ENCODE measurements around the gene DOCK4. TPM values are rescaled to one million over a fixed set of nuclear protein-coding genes. Genes with fewer than 3 reads are reported as not detected.
A peak's percentile ranks its signal among the peaks of the same experiment; 100 is the strongest.

The DOCK4 gene
- total RNA-seq (38.9 TPM), polyA plus RNA-seq (ENCODE audit: insufficient read depth, low read depth, low replicate concordance) (3.2 TPM)
- long read RNA-seq, donor 1, result 0 reads
- long read RNA-seq, donor 2, result 0 reads
- long read RNA-seq, donor 3, result 0 reads
- long read RNA-seq, donor 4, result 0 reads
- long read RNA-seq, donor 5, partial matches to known transcripts, result 0 of 1 reads
- long read RNA-seq, donor 5, other reads (novel, unspliced or antisense), result 0 of 1 reads
- long read RNA-seq, donor 6, result 0 reads
- long read RNA-seq, donor 7, partial matches to known transcripts, result 3 of 6 reads
- long read RNA-seq, donor 7, other reads (novel, unspliced or antisense), result 3 of 6 reads
- long read RNA-seq, donor 8, result 0 reads
- long read RNA-seq, donor 9, result 0 reads
- long read RNA-seq, donor 10, result 0 reads

- intact Hi-C loops (cut with DNase I), result no loop called here
These were observed at the start of gene DOCK4, which contains the start of gene ZNF277 for GRCh38 chr7:112206238-112206990. DOCK4 (minus strand) TSS chr7:112206399; CDS start chr7:112206138, 261 bp downstream. ZNF277 (plus strand) TSS chr7:112206695; CDS start chr7:112206717, 22 bp downstream.

DNA sequence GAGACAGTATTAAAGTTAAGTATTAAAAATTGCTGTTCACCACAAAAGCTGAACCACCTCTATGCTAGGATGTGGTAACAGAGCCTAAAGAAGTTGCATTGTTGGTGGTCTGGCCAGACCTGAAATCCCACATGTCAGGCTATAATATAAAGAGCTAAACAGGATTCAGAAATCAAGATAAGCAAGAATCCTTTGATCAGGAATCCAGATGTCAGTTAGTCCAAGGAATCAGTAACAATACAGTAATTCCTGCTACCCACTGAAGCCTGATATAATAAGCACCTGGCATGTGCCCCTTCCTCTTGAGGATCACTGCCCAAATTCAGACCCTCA is 49.2 kb upstream of the DOCK4 start:
- no peak overlapping the region for H3K27ac ChIP-seq (ENCODE audit: low read depth in 2 of 2, low read length in 2 of 2)
- H3K9me3 ChIP-seq (ENCODE audit: control insufficient read depth in 2 of 3, insufficient read depth in 1 of 3, low read length in 3 of 3), result no peaks in the 10 kb centered on the region
- H3K36me3 ChIP-seq (ENCODE audit: control insufficient read depth in 2 of 3, insufficient read depth in 3 of 3, low read length in 3 of 3), result no peaks in the 10 kb centered on the region
- no peaks in the 10 kb centered on the region for H3K27me3 ChIP-seq (ENCODE audit: control insufficient read depth, insufficient read depth, low read length)
- peaks cover 0 to 4% (median 0%) of the 10 kb centered on the region in 3 donors for H3K4me1 ChIP-seq (ENCODE audit: control insufficient read depth in 2 of 3, insufficient read depth in 2 of 3, low read depth in 1 of 3, low read length in 3 of 3)
- intact Hi-C loops (cut with DNase I), result no loop called here
- H3K4me3 ChIP-seq (ENCODE audit: low read length in 3 of 3), result no peak overlapping the region
- TF ChIP-seq CTCF (IDR thresholded peaks at IDR 0.05; ENCODE audit: borderline replicate concordance, extremely low read depth, insufficient read depth), result no peak
- H3K9ac ChIP-seq (ENCODE audit: low read length in 3 of 3), result no peak overlapping the region
- FAIRE-seq (no peak), DNase-seq (peak in 3 of 5 donors; percentile 17 to 50 (median 44))

More at GRCh38 chr7:112206238-112206990, at the start of gene DOCK4, which contains the start of gene ZNF277:
- Histone ChIP-seq H3K4me3 (ENCODE audit: low read length in 3 of 3) (peak within 1 kb of the TSS; percentile 87 to 95 (median 93)), H3K27me3 (ENCODE audit: control insufficient read depth, insufficient read depth, low read length) (no peaks in the 10 kb centered on the region), H3K27ac (ENCODE audit: low read depth in 2 of 2, low read length in 2 of 2) (peak within 1 kb of the TSS; percentile 73 to 88), H3K4me1 (ENCODE audit: control insufficient read depth in 2 of 3, insufficient read depth in 2 of 3, low read depth in 1 of 3, low read length in 3 of 3) (peaks cover 0 to 11% (median 5%) of the 10 kb centered on the region in 3 donors), H3K36me3 (ENCODE audit: control insufficient read depth in 2 of 3, insufficient read depth in 3 of 3, low read length in 3 of 3) (no peaks in the 10 kb centered on the region), H3K9ac (ENCODE audit: low read length in 3 of 3) (peak within 1 kb of the TSS; percentile 74 to 89 (median 86)), H3K9me3 (ENCODE audit: control insufficient read depth in 2 of 3, insufficient read depth in 1 of 3, low read length in 3 of 3) (no peaks in the 10 kb centered on the region)
- no peak for TF ChIP-seq CTCF (IDR thresholded peaks at IDR 0.05; ENCODE audit: borderline replicate concordance, extremely low read depth, insufficient read depth)
- peak; percentile 97 for FAIRE-seq
- peak; percentile 100 for DNase-seq

DNA sequence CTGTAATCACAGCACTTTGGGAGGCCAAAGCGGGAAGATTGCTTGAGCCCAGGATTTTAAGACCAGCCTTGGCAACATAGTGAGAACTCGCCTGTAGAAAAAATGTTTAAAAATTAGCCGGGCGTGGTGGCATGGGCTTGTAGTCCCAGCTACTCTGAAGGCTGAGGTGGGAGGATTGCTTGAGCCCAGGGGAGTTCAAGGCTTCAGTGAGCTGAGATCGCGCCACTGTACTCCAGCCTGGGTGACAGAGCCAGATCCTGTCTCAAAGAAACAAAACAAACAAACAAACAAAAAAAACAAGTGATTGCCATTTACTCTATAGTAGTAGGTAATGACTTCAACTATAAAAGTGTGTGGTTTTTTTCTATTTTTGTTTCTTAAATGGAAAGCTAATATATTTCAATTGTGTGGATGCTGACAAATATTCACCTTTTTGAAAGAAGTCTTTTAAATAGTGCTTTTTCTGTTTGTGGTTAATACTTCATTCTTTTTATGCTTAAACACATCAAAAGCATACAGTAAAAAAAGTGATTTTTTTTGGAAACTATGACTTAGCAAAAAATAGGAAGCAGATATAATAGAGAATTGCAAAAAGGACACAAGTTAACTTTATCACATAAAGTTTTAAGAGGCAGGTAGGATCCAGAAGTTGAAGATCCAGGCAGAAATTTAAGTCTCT is 48.6 kb upstream of the DOCK4 start:
- TF ChIP-seq CTCF (IDR thresholded peaks at IDR 0.05; ENCODE audit: borderline replicate concordance, extremely low read depth, insufficient read depth), result no peak
- intact Hi-C loops (cut with DNase I), result no loop called here
- Histone ChIP-seq H3K27me3 (ENCODE audit: control insufficient read depth, insufficient read depth, low read length) (no peaks in the 10 kb centered on the region), H3K36me3 (ENCODE audit: control insufficient read depth in 2 of 3, insufficient read depth in 3 of 3, low read length in 3 of 3) (no peaks in the 10 kb centered on the region), H3K9me3 (ENCODE audit: control insufficient read depth in 2 of 3, insufficient read depth in 1 of 3, low read length in 3 of 3) (no peaks in the 10 kb centered on the region), H3K27ac (ENCODE audit: low read depth in 2 of 2, low read length in 2 of 2) (no peak overlapping the region), H3K9ac (ENCODE audit: low read length in 3 of 3) (no peak overlapping the region), H3K4me3 (ENCODE audit: low read length in 3 of 3) (no peak overlapping the region), H3K4me1 (ENCODE audit: control insufficient read depth in 2 of 3, insufficient read depth in 2 of 3, low read depth in 1 of 3, low read length in 3 of 3) (peaks cover 0 to 4% (median 0%) of the 10 kb centered on the region in 3 donors)
- DNase-seq (peak in 1 of 5 donors; percentile 13), FAIRE-seq (no peak)

All from kidney (tissue), 22 donors.